Thyroid gland (tissue), 4 donors: ENCODE measurements around the gene DIP2A.

Experiments used
- CTCF ChIP-seq, 6 experiments: fragments of 200-600 bp in 3 of 6; fragments of 450-650 bp in 3 of 6; sonication (generic) in 3 of 6; IDR thresholded peaks; one replicate each; pipeline ENCODE4 v1.5.1; 2016 to 2019; ENCODE audit warnings: antibody characterized with exemption in 6 of 6, mild to moderate bottlenecking in 2 of 6, inconsistent platforms in 1 of 6, moderate library complexity in 1 of 6
- POLR2A ChIP-seq, 2 donors: fragments of 450-650 bp; IDR thresholded peaks; one replicate each; pipeline ENCODE4 v1.6.1; 2017; ENCODE audit warnings: antibody characterized with exemption in 2 of 2, mild to moderate bottlenecking in 2 of 2, moderate library complexity in 1 of 2

- TF ChIP-seq CTCF (IDR thresholded peaks at IDR 0.05) (no peak), POLR2A (IDR thresholded peaks at IDR 0.05) (no peak)
Observed at GRCh38 chr21:46617267-46618051, 158.8 kb downstream of the DIP2A start.
